IMR-90 (cell line): ENCODE measurements around the gene ASXL1. TPM values are rescaled to one million over a fixed set of nuclear protein-coding genes. Genes with fewer than 3 reads are reported as not detected.

Experiments
- ATAC-seq: fragments of 200-7000 bp; cut with Tn5 transposase; 2 replicates; pipeline ENCODE4 v1.9.1; 2020; ENCODE audit warnings: low read depth, mild to moderate bottlenecking, moderate library complexity
- BruUV-seq: library from RNA; stranded (reverse); fragments of 400-500 nt; replicated peaks from 2 replicates; lab custom pipeline; 2021; lab: Mats Ljungman, UMichigan
- CTCF ChIA-PET: fragments of 300-600 bp; formaldehyde crosslinking; extraction: SDS; loops from one replicate; lab custom pipeline; 2021; ENCODE audit warnings: antibody characterized with exemption; lab: Yijun Ruan, JAX
- POLR2A ChIA-PET: fragments of 300-600 bp; sonication (Branson Sonifier 250); formaldehyde crosslinking; loops from one replicate; lab custom pipeline; 2022; ENCODE audit warnings: antibody characterized with exemption; ENCODE audit not compliant: unreplicated experiment; lab: Charles Lee
- DNase-seq: peaks from one replicate; pipeline ENCODE4 v3.0.0; 2013
- H2AFZ ChIP-seq: replicated peaks from 2 replicates; pipeline ENCODE3; 2013; ENCODE audit warnings: low read length, mild to moderate bottlenecking; ENCODE audit not compliant: poor library complexity
- H2AK5ac ChIP-seq: 2 replicates; pipeline ENCODE4 v1.6.1; 2013; ENCODE audit warnings: low read depth, low read length, inconsistent platforms
- H2AK9ac ChIP-seq: replicated peaks from 2 replicates; pipeline ENCODE3; 2013; ENCODE audit warnings: mild to moderate bottlenecking, low read depth, low read length, moderate library complexity; ENCODE audit not compliant: poor library complexity
- H2BK120ac ChIP-seq: 2 replicates; pipeline ENCODE4 v1.6.1; 2013; ENCODE audit warnings: low read depth, low read length, inconsistent platforms
- H2BK15ac ChIP-seq: 3 replicates; pipeline ENCODE4 v1.6.1; 2013; ENCODE audit warnings: low read depth, low read length, inconsistent platforms
- H2BK20ac ChIP-seq: 2 replicates; pipeline ENCODE4 v1.6.1; 2013; ENCODE audit warnings: low read depth, mild to moderate bottlenecking, inconsistent platforms, low read length, moderate library complexity
- H2BK5ac ChIP-seq: 2 replicates; pipeline ENCODE4 v1.6.1; 2013; ENCODE audit warnings: mild to moderate bottlenecking, low read depth, low read length, inconsistent platforms; ENCODE audit not compliant: poor library complexity, severe bottlenecking
- H3K14ac ChIP-seq: replicated peaks from 2 replicates; pipeline ENCODE4 v1.6.1; 2013; ENCODE audit warnings: low read depth, low read length, inconsistent platforms
- H3K18ac ChIP-seq: 2 replicates; pipeline ENCODE4 v1.6.1; 2013; ENCODE audit warnings: low read depth, low read length, control low read depth
- H3K23ac ChIP-seq: 2 replicates; pipeline ENCODE4 v1.6.1; 2013; ENCODE audit warnings: low read depth, low read length, inconsistent platforms
- H3K27ac ChIP-seq: 2 replicates; pipeline ENCODE4 v1.5.1; 2013; ENCODE audit warnings: mild to moderate bottlenecking, control low read depth, low read length; ENCODE audit not compliant: insufficient read depth
- H3K27me3 ChIP-seq: 2 replicates; pipeline ENCODE4 v1.6.1; 2013; ENCODE audit warnings: low read length; ENCODE audit not compliant: control insufficient read depth, insufficient read depth
- H3K36me3 ChIP-seq: 2 replicates; pipeline ENCODE4 v1.6.1; 2013; ENCODE audit warnings: low read length, mixed read lengths; ENCODE audit not compliant: control insufficient read depth, insufficient read depth
- H3K4ac ChIP-seq: 2 replicates; pipeline ENCODE4 v1.6.1; 2013; ENCODE audit warnings: low read depth, low read length, inconsistent platforms
- H3K4me1 ChIP-seq: 2 replicates; pipeline ENCODE4 v1.6.1; 2013; ENCODE audit warnings: low read length, mixed read lengths; ENCODE audit not compliant: control insufficient read depth, insufficient read depth
- H3K4me2 ChIP-seq: 2 replicates; pipeline ENCODE4 v1.6.1; 2013; ENCODE audit warnings: low read depth, mild to moderate bottlenecking, control low read depth, low read length, moderate library complexity
- H3K4me3 ChIP-seq: 2 replicates; pipeline ENCODE4 v1.5.1; 2013; ENCODE audit warnings: low read depth, mild to moderate bottlenecking, control low read depth, low read length, moderate library complexity; ENCODE audit not compliant: insufficient read depth
- H3K56ac ChIP-seq: 2 replicates; pipeline ENCODE4 v1.6.1; 2013; ENCODE audit warnings: low read length, inconsistent platforms; ENCODE audit not compliant: insufficient read depth; ENCODE audit errors: extremely low read depth
- H3K79me1 ChIP-seq, 2 experiments: 2 replicates each; pipeline ENCODE4 v1.6.1; 2013; ENCODE audit warnings: low read length in 2 of 2, inconsistent platforms in 1 of 2, low read depth in 1 of 2
- H3K9ac ChIP-seq: 2 replicates; pipeline ENCODE4 v1.6.1; 2013; ENCODE audit warnings: low read depth, low read length, control low read depth
- H3K9me1 ChIP-seq: 2 replicates; pipeline ENCODE4 v1.6.1; 2013; ENCODE audit warnings: low read length, inconsistent platforms; ENCODE audit not compliant: insufficient read depth
- H3K9me3 ChIP-seq: 2 replicates; pipeline ENCODE4 v1.6.1; 2013; ENCODE audit warnings: low read length; ENCODE audit not compliant: control insufficient read depth, insufficient read depth
- H4K20me1 ChIP-seq: 2 replicates; pipeline ENCODE4 v1.6.1; 2013; ENCODE audit warnings: low read length, inconsistent platforms; ENCODE audit not compliant: insufficient read depth
- H4K5ac ChIP-seq: 2 replicates; pipeline ENCODE4 v1.6.1; 2013; ENCODE audit warnings: mild to moderate bottlenecking, low read depth, low read length, control low read depth
- H4K8ac ChIP-seq, 2 experiments: 2 replicates each; pipeline ENCODE4 v1.6.1; 2013; ENCODE audit warnings: low read depth in 2 of 2, low read length in 2 of 2, control low read depth in 1 of 2, inconsistent platforms in 1 of 2
- H4K91ac ChIP-seq: 2 replicates; pipeline ENCODE4 v1.6.1; 2013; ENCODE audit warnings: low read depth, low read length, inconsistent platforms; ENCODE audit not compliant: insufficient read depth
- FOS ChIP-seq: fragments of 150-350 bp; IDR thresholded peaks from 2 replicates; pipeline ENCODE4 v1.6.1; 2016; ENCODE audit warnings: low read depth, low read length
- MAZ ChIP-seq: IDR thresholded peaks from 2 replicates; pipeline ENCODE4 v1.6.1; 2012; ENCODE audit warnings: low read depth, mild to moderate bottlenecking, low read length, improper control_type of control experiment, moderate library complexity, borderline replicate concordance
- NFE2L2 ChIP-seq: fragments of 150-350 bp; IDR thresholded peaks from 2 replicates; pipeline ENCODE4 v1.6.1; 2016; ENCODE audit warnings: low read depth, mild to moderate bottlenecking, low read length
- WGBS, 2 experiments: methylation state at CpG; one replicate each; pipeline versions ENCODE4 v1.1.5 to v1.1.7; 2013; ENCODE audit warnings: missing lambda C conversion rate in 2 of 2; ENCODE audit not compliant: insufficient read length in 1 of 2; ENCODE audit errors: extremely low coverage in 2 of 2; 5-methylcytosine and 5-hydroxymethylcytosine counted together
- dilution Hi-C: fragments of 300-500 bp; cut with HindIII; formaldehyde crosslinking; loops from one replicate; pipeline ENCODE4 v1.14.3; 2018; ENCODE audit warnings: low sequenced_read_pairs; ENCODE audit not compliant: unreplicated experiment
- in situ Hi-C: fragments of 300-500 bp; cut with MboI; formaldehyde crosslinking; loops from 3 replicates; pipeline ENCODE4 v1.14.3; 2019; ENCODE audit warnings: low sequenced_read_pairs, inconsistent platforms, mixed read lengths
- intact Hi-C: fragments of 100-400 bp; cut with micrococcal nuclease; formaldehyde crosslinking; loops from 2 replicates; pipeline ENCODE4 v1.10.0; 2022
- polyA plus RNA-seq, 3 experiments: library from polyadenylated mRNA; depleted of rRNA; stranded (reverse); fragments of >200 nt; gene quantifications; 2 replicates each; pipeline ENCODE4 v1.2.3, GENCODE V29; 2012; ENCODE audit warnings: low replicate concordance in 1 of 3
- total RNA-seq: library from RNA; depleted of rRNA; stranded (reverse); fragments of >200 nt; gene quantifications from 2 replicates; pipeline ENCODE4 v1.2.3, GENCODE V29; 2012

Gene ASXL1
- total and polyA plus RNA-seq, 2 of the 4 experiments (the other 2 are of a cell fraction): 29.9 to 37.1 TPM

DNA sequence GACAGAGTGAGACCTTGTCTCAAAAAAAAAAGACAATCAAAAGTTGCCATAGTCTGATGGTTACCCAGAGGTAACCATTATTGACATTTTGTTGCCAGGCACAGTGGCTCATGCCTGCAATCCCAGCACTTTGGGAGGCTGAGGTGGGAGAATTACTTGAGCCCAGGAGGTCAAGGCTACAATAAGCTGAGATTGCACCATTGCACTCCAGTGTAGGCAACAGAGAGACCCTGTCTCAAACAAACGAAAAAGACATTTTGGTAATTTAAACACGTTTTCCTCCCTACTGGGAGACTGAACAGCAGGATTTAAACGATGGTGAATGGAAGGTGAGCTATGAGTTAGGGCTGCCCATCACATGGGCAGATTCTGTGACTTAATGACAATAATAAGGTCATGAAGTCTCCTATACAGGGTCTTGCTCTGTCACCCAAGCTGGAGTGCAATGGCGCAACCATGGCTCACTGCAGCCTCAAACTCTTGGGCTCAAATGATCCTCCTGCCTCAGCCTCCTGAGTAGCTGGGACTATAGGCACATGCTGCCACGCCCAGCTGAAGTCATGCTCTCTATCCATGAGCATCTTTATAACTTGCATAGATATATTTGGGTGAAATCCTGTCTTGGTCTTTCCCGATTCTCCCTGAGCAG lies 4.2 kb upstream of the ASXL1 start:
- Histone ChIP-seq H3K23ac (peak overlapping the region; percentile 78; the same call in 1 of the 2 replicates), H3K9me3 (0 out of 2 replicates have a peak, but pooled peaks cover 3% of the 10 kb centered on the region), H2BK15ac (peak overlapping the region; percentile 27; the same call in 1 of the 3 replicates), H3K36me3 (no peaks in the 10 kb centered on the region), H4K5ac (no peak overlapping the region), H3K9me1 (peaks cover 12% of the 10 kb centered on the region), H3K56ac (no peak overlapping the region), H3K9ac (no peak overlapping the region), H2AK9ac (no peak overlapping the region), H3K14ac (peak overlapping the region; percentile 81; the same call in 1 of the 2 replicates), H2BK20ac (peak overlapping the region; percentile 67; the same call in 1 of the 2 replicates), H3K27me3 (no peaks in the 10 kb centered on the region), H4K20me1 (peaks cover 9% of the 10 kb centered on the region), H3K27ac (no peak overlapping the region), H2AK5ac (peak overlapping the region; percentile 25), H2AFZ (no peak overlapping the region), H3K4me1 (peaks cover 2% of the 10 kb centered on the region; the same call in 1 of the 2 replicates), H3K4ac (peak overlapping the region; percentile 83), H3K4me2 (no peak overlapping the region), H2BK5ac (peak overlapping the region; percentile 80), H3K18ac (no peak overlapping the region; the same call in 1 of the 2 replicates), H2BK120ac (peak overlapping the region; percentile 77), H4K8ac (0 out of 4 replicates have a peak overlapping the region, but pooled peaks of 1 of the 2 experiments have one; percentile 62), H4K91ac (peak overlapping the region; percentile 53), H3K79me1 (peaks cover 0 to 16% of the 10 kb centered on the region in 2 experiments; a peak in 1 of 4 replicates), H3K4me3 (no peak overlapping the region)
- POLR2A ChIA-PET: no interaction called here
- no peak for DNase-seq
- intact Hi-C loops: no loop called here
- CTCF ChIA-PET: no interaction called here
- no TSS peak for BruUV-seq
- no peak for ATAC-seq
- TF ChIP-seq NFE2L2 (no peak), MAZ (no peak), FOS (no peak)
- dilution Hi-C loops: no loop called here
- in situ Hi-C loops: no loop called here
- no CpG with 5 or more reads among the region's 6 CpGs for WGBS, 2 experiments
